ENCODE measurements around the gene D2HGDH. TPM values are rescaled to one million over a fixed set of nuclear protein-coding genes. Genes with fewer than 3 reads are reported as not detected.
"Not testable (repeated sequence)": the region's sequence is repeated elsewhere in the genome, so short reads cannot be mapped to it uniquely, and the experiment has no call there.

D2HGDH gene
- total RNA-seq, 1 donor from 2014 or later: 20.9 TPM

- intact Hi-C loops (cut with micrococcal nuclease): not testable (repeated sequence)
These were observed 71.8 kb downstream of the D2HGDH start for GRCh38 chr2:241806217-241806616.

GRCh38 chr2:241808051-241808720, 73.8 kb downstream of the D2HGDH start:
- intact Hi-C loops (cut with micrococcal nuclease): no loop called here

GRCh38 chr2:241808721-241809382, 74.4 kb downstream of the D2HGDH start, which contains the start of gene NEU4:
Gene NEU4, plus strand, starts transcription at chr2:241809193. Its CDS starts 5,292 bp downstream, at chr2:241814485.
- intact Hi-C loops (cut with micrococcal nuclease): no loop called here

GRCh38 chr2:241809383-241810306, 75.2 kb downstream of the D2HGDH start:
- intact Hi-C loops (cut with micrococcal nuclease): no loop called here

GRCh38 chr2:241810307-241811200, 76.1 kb downstream of the D2HGDH start:
- intact Hi-C loops (cut with micrococcal nuclease): no loop called here

- intact Hi-C loops (cut with micrococcal nuclease): no loop called here
These were observed 76.9 kb downstream of the D2HGDH start for GRCh38 chr2:241811201-241811951.

GRCh38 chr2:241811952-241812729, 77.7 kb downstream of the D2HGDH start:
- intact Hi-C loops (cut with micrococcal nuclease): no loop called here

GRCh38 chr2:241812730-241813643, 78.6 kb downstream of the D2HGDH start:
- intact Hi-C loops (cut with micrococcal nuclease): no loop called here

- intact Hi-C loops (cut with micrococcal nuclease): no loop called here
These were observed 79.4 kb downstream of the D2HGDH start for GRCh38 chr2:241813644-241814392.

GRCh38 chr2:241814393-241814642, 79.9 kb downstream of the D2HGDH start:
- intact Hi-C loops (cut with micrococcal nuclease): no loop called here

- intact Hi-C loops (cut with micrococcal nuclease): no loop called here
These were observed 80.4 kb downstream of the D2HGDH start for GRCh38 chr2:241814643-241815476.

- intact Hi-C loops (cut with micrococcal nuclease): no loop called here
These were observed 81.3 kb downstream of the D2HGDH start for GRCh38 chr2:241815477-241816430.

- intact Hi-C loops (cut with micrococcal nuclease): no loop called here
These were observed 82.1 kb downstream of the D2HGDH start for GRCh38 chr2:241816431-241817121.

- intact Hi-C loops (cut with micrococcal nuclease): no loop called here
These were observed 82.8 kb downstream of the D2HGDH start for GRCh38 chr2:241817126-241817820.

GRCh38 chr2:241817821-241818215, 83.4 kb downstream of the D2HGDH start:
- intact Hi-C loops (cut with micrococcal nuclease): not testable (repeated sequence)

Measured in T-helper 1 cell treated with Interleukin-12 subunit alpha and Interleukin-12 subunit beta and Interleukin-4 antibody, amounts not matched to agents 30 ng/mL and 1 ng/mL, for 36 hours (primary cell).